Keratinocyte (primary cell): ENCODE results near the gene PXDC1.

Experiments
- EZH2 ChIP-seq: IDR thresholded peaks from one replicate; pipeline ENCODE4 v1.6.1; 2012; ENCODE audit warnings: inconsistent platforms, mild to moderate bottlenecking, low read length, moderate library complexity
- TF ChIP-seq, protein P1 (sequence below), 3 experiments: IDR thresholded peaks in 1 of 3; conservative IDR thresholded peaks in 1 of 3; optimal IDR thresholded peaks in 1 of 3; 2 replicates in 2 of 3; 3 replicates in 1 of 3; pipeline versions ENCODE3 to v1.5.1; 2011; ENCODE audit warnings: low read length in 3 of 3, mild to moderate bottlenecking in 3 of 3, moderate library complexity in 2 of 3, control low read depth in 1 of 3, inconsistent platforms in 1 of 3; ENCODE audit not compliant: insufficient read depth in 2 of 3; ENCODE audit errors: extremely low read depth in 1 of 3

DNA sequence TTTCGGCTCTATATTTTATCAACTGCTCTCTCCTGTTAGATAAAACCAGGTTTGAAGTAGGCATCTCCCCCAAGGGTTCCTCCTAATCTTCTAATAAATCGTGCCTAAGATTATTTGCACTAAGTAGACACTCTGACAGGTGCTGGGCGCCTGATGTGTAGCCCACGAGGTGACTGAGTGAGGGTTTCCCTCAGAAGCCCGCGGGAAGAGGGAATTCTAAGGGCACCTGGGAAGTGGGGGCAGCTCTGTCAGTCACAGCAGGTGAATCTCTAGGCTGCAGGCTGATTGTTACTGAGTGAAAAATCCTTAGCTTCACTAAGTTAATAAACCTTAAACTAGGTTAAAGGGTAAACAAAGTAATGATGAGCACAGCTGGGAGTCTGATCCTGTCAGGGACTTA lies 68.2 kb downstream of the PXDC1 start:
- TF ChIP-seq, protein P1, sequence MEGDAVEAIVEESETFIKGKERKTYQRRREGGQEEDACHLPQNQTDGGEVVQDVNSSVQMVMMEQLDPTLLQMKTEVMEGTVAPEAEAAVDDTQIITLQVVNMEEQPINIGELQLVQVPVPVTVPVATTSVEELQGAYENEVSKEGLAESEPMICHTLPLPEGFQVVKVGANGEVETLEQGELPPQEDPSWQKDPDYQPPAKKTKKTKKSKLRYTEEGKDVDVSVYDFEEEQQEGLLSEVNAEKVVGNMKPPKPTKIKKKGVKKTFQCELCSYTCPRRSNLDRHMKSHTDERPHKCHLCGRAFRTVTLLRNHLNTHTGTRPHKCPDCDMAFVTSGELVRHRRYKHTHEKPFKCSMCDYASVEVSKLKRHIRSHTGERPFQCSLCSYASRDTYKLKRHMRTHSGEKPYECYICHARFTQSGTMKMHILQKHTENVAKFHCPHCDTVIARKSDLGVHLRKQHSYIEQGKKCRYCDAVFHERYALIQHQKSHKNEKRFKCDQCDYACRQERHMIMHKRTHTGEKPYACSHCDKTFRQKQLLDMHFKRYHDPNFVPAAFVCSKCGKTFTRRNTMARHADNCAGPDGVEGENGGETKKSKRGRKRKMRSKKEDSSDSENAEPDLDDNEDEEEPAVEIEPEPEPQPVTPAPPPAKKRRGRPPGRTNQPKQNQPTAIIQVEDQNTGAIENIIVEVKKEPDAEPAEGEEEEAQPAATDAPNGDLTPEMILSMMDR (optimal IDR thresholded peaks at IDR 0.05 in 1 of 3, IDR thresholded peaks at IDR 0.05 in 1 of 3, conservative IDR thresholded peaks at IDR 0.05 in 1 of 3; ENCODE audit: extremely low read depth in 1 of 3, insufficient read depth in 2 of 3, low read length in 3 of 3) = no peak
- TF ChIP-seq EZH2 = no peak
